IPS DF 6.9 (cell line): ENCODE measurements around the gene DYNC2LI1.

Source experiments
- DNase-seq: peaks from one replicate; pipeline ENCODE4 v3.0.0-alpha.2; 2013; ENCODE audit warnings: low read depth, low spot score
- H3K27ac ChIP-seq: one replicate; pipeline ENCODE4 v1.5.1; 2013; ENCODE audit warnings: low read length, control low read depth
- H3K27me3 ChIP-seq: 2 replicates; pipeline ENCODE4 v1.6.1; 2013; ENCODE audit warnings: mild to moderate bottlenecking, low read length; ENCODE audit not compliant: control insufficient read depth, insufficient read depth
- H3K36me3 ChIP-seq: 2 replicates; pipeline ENCODE4 v1.6.1; 2013; ENCODE audit warnings: low read length; ENCODE audit not compliant: control insufficient read depth, insufficient read depth
- H3K4me1 ChIP-seq: 2 replicates; pipeline ENCODE4 v1.6.1; 2013; ENCODE audit warnings: low read length; ENCODE audit not compliant: control insufficient read depth, insufficient read depth
- H3K4me3 ChIP-seq: 2 replicates; pipeline ENCODE4 v1.5.1; 2013; ENCODE audit warnings: mild to moderate bottlenecking, low read length
- H3K9me3 ChIP-seq: 2 replicates; pipeline ENCODE4 v1.6.1; 2013; ENCODE audit warnings: low read length, inconsistent platforms; ENCODE audit not compliant: control insufficient read depth, insufficient read depth
- WGBS: extraction: QIAGEN DNeasy Blood & Tissue Kit; methylation state at CpG from one replicate; pipeline ENCODE4 v1.1.7; 2013; ENCODE audit warnings: mixed read lengths, missing lambda C conversion rate; ENCODE audit not compliant: insufficient read length, insufficient coverage; 5-methylcytosine and 5-hydroxymethylcytosine counted together

DYNC2LI1 gene

GRCh38 chr2:43812006-43812405, 38.2 kb downstream of the DYNC2LI1 start:
- no peak overlapping the region for H3K4me3 ChIP-seq
- H3K36me3 ChIP-seq: no peaks in the 10 kb centered on the region
- no peaks in the 10 kb centered on the region for H3K27me3 ChIP-seq
- no peak overlapping the region for H3K27ac ChIP-seq
- H3K4me1 ChIP-seq: no peaks in the 10 kb centered on the region
- no CpG with 5 or more reads among the region's 2 CpGs for WGBS
- H3K9me3 ChIP-seq: no peaks in the 10 kb centered on the region
- DNase-seq: no peak

- Histone ChIP-seq H3K9me3 (no peaks in the 10 kb centered on the region), H3K27ac (no peak overlapping the region), H3K4me3 (no peak overlapping the region), H3K27me3 (no peaks in the 10 kb centered on the region), H3K36me3 (no peaks in the 10 kb centered on the region), H3K4me1 (no peaks in the 10 kb centered on the region)
- no peak for DNase-seq
- WGBS: no CpG with 5 or more reads among the region's 2 CpGs
Measured at GRCh38 chr2:43812947-43813346, 39.1 kb downstream of the DYNC2LI1 start.

GRCh38 chr2:43814711-43815110, 40.9 kb downstream of the DYNC2LI1 start:
- H3K4me1 ChIP-seq: no peaks in the 10 kb centered on the region
- WGBS: no CpG with 5 or more reads among the region's 3 CpGs
- H3K27ac ChIP-seq: no peak overlapping the region
- H3K27me3 ChIP-seq: no peaks in the 10 kb centered on the region
- H3K4me3 ChIP-seq: no peak overlapping the region
- DNase-seq: no peak
- H3K9me3 ChIP-seq: no peaks in the 10 kb centered on the region
- H3K36me3 ChIP-seq: no peaks in the 10 kb centered on the region

DNA sequence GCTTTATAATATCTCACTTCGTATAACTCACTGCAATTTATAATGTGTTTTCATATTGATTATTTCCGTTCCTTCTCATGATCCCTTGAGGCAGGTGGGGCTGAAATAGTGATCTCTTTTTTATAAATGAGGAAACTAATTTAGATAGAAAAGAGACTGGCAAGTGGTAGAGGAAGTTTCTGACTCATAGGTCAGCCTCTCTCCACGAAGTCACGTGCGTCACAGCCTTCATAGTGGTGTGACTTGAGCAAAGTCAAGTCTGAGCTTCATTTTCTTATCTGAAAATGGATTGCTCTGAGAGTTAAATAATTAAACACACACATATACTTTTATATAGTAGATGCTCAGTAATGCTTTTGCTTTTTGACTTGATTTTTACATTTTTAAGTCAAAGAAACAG, 44.9 kb downstream of the DYNC2LI1 start:
- Histone ChIP-seq H3K9me3 (no peaks in the 10 kb centered on the region), H3K4me3 (no peak overlapping the region), H3K4me1 (peaks cover 2% of the 10 kb centered on the region; the same call in 1 of the 2 replicates), H3K36me3 (no peaks in the 10 kb centered on the region), H3K27me3 (no peaks in the 10 kb centered on the region), H3K27ac (no peak overlapping the region)
- DNase-seq: no peak
- WGBS: 100% methylated on average over 2 of the region's 5 CpGs

- Histone ChIP-seq H3K9me3 (no peaks in the 10 kb centered on the region), H3K36me3 (no peaks in the 10 kb centered on the region), H3K27ac (no peak overlapping the region), H3K4me3 (no peak overlapping the region), H3K4me1 (peaks cover 2% of the 10 kb centered on the region; the same call in 1 of the 2 replicates), H3K27me3 (no peaks in the 10 kb centered on the region)
- WGBS: no CpG with 5 or more reads among the region's 7 CpGs
- DNase-seq: no peak
Measured at GRCh38 chr2:43819491-43820163, 45.8 kb downstream of the DYNC2LI1 start.

GRCh38 chr2:43822839-43823238, 49.0 kb downstream of the DYNC2LI1 start:
- Histone ChIP-seq H3K27me3 (no peaks in the 10 kb centered on the region), H3K27ac (no peak overlapping the region), H3K36me3 (no peaks in the 10 kb centered on the region), H3K9me3 (no peaks in the 10 kb centered on the region), H3K4me1 (peaks cover 2% of the 10 kb centered on the region; the same call in 1 of the 2 replicates), H3K4me3 (no peak overlapping the region)
- no CpG with 5 or more reads among the region's 7 CpGs for WGBS
- DNase-seq: no peak

DNA sequence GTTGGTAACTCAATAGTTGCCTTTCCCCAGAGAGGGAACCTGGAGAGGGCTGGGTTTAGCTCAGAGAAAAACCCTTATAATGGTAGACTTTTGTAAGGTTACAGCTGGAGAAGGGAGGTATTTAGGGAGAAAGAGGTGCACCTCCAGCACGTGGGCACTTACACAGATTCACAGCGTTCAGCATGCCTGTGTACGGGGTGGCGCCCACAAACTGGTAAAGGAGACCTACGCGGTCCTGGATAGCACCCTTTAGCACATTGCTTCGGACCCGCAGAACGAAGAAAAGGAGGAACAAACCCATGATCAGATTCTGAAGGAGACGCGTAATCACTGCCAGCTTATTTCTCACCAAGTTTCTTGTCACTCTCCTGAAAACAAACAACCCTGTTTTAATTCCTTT, 49.9 kb downstream of the DYNC2LI1 start:
- H3K27me3 ChIP-seq: no peaks in the 10 kb centered on the region
- peaks cover 2% of the 10 kb centered on the region; the same call in 1 of the 2 replicates for H3K4me1 ChIP-seq
- no CpG with 5 or more reads among the region's 11 CpGs for WGBS
- no peaks in the 10 kb centered on the region for H3K36me3 ChIP-seq
- H3K27ac ChIP-seq: no peak overlapping the region
- H3K4me3 ChIP-seq: no peak overlapping the region
- no peak for DNase-seq
- no peaks in the 10 kb centered on the region for H3K9me3 ChIP-seq

- peaks cover 2% of the 10 kb centered on the region; the same call in 1 of the 2 replicates for H3K4me1 ChIP-seq
- H3K27me3 ChIP-seq: no peaks in the 10 kb centered on the region
- no CpG with 5 or more reads among the region's 2 CpGs for WGBS
- H3K27ac ChIP-seq: no peak overlapping the region
- no peaks in the 10 kb centered on the region for H3K36me3 ChIP-seq
- H3K9me3 ChIP-seq: no peaks in the 10 kb centered on the region
- no peak for DNase-seq
- H3K4me3 ChIP-seq: no peak overlapping the region
Measured at GRCh38 chr2:43824512-43824911, 50.7 kb downstream of the DYNC2LI1 start.

DNA sequence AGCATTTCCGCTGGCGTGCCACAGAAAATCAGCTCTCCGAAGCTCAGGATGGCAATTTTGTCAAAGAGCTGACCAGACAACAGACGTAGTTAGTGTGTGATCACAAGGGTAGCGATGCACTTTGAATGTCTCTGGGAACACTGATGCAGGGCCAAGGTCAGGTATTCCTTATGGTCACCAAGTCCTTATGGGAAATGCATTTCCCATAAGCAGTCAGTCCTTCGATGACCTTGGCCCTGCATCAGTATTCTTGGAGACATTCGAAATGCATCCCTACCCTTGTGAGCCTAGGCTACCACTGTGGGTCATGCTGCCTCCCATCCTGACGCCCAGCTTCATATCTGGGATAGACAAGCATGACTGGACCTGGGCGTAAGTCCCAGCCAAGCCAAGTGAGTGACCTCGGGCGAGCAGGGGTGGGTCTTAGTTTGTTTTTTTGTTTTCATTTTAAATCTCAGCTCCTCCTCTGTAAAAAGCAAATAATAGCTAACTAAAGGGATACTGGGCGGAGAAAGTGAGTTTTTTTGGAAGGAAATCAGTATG, 51.2 kb downstream of the DYNC2LI1 start:
- WGBS: no CpG with 5 or more reads among the region's 12 CpGs

GRCh38 chr2:43825841-43826240, 52.0 kb downstream of the DYNC2LI1 start:
- no CpG with 5 or more reads among the region's 3 CpGs for WGBS
- Histone ChIP-seq H3K4me3 (no peak overlapping the region), H3K36me3 (no peaks in the 10 kb centered on the region), H3K27ac (no peak overlapping the region), H3K4me1 (peaks cover 2% of the 10 kb centered on the region; the same call in 1 of the 2 replicates), H3K27me3 (no peaks in the 10 kb centered on the region), H3K9me3 (no peaks in the 10 kb centered on the region)
- DNase-seq: no peak

More for the DNA sequence above, 51.2 kb downstream of the DYNC2LI1 start:
- Histone ChIP-seq H3K9me3 (no peaks in the 10 kb centered on the region), H3K36me3 (no peaks in the 10 kb centered on the region), H3K4me1 (peaks cover 2% of the 10 kb centered on the region; the same call in 1 of the 2 replicates), H3K27me3 (no peaks in the 10 kb centered on the region), H3K4me3 (no peak overlapping the region), H3K27ac (no peak overlapping the region)
- DNase-seq: no peak
